Measurements from ENCODE around the gene TRIM75.
"Not testable (repeated sequence)": the region's sequence is repeated elsewhere in the genome, so short reads cannot be mapped to it uniquely, and the experiment has no call there.

TRIM75 gene

GRCh38 chr4:165053645-165054044 is at the start of gene TRIM75:
Gene TRIM75 (plus strand): TSS chr4:165053866. CDS start chr4:165059148, 5,282 bp downstream.
- no peak for DNase-seq (ENCODE audit: low read depth in 2 of 3, low spot score in 1 of 3)

- DNase-seq (ENCODE audit: low read depth in 2 of 3, low spot score in 1 of 3) = no peak
These were observed 48.2 kb upstream of the TRIM75 start for GRCh38 chr4:165005352-165005925.

- no peak for DNase-seq (ENCODE audit: low read depth in 2 of 3, low spot score in 1 of 3)
These were observed 47.2 kb upstream of the TRIM75 start for GRCh38 chr4:165006456-165006855.

- DNase-seq (ENCODE audit: low read depth in 2 of 3, low spot score in 1 of 3) = no peak
These were observed 46.8 kb upstream of the TRIM75 start for GRCh38 chr4:165006886-165007285.

- peak in 1 of 3 donors; percentile 12 for DNase-seq (ENCODE audit: low read depth in 2 of 3, low spot score in 1 of 3)
These were observed 44.0 kb upstream of the TRIM75 start for GRCh38 chr4:165009493-165010227.

GRCh38 chr4:165010487-165010886 is 43.2 kb upstream of the TRIM75 start:
- no peak for DNase-seq (ENCODE audit: low read depth in 2 of 3, low spot score in 1 of 3)

GRCh38 chr4:165010991-165011390 is 42.7 kb upstream of the TRIM75 start:
- no peak for DNase-seq (ENCODE audit: low read depth in 2 of 3, low spot score in 1 of 3)

- DNase-seq (ENCODE audit: low read depth in 2 of 3, low spot score in 1 of 3) = no peak
These were observed 42.3 kb upstream of the TRIM75 start for GRCh38 chr4:165011403-165011802.

GRCh38 chr4:165013691-165014090 is 40.0 kb upstream of the TRIM75 start:
- DNase-seq (ENCODE audit: low read depth in 2 of 3, low spot score in 1 of 3) = no peak

GRCh38 chr4:165016971-165017370 is 36.7 kb upstream of the TRIM75 start:
- DNase-seq (ENCODE audit: low read depth in 2 of 3, low spot score in 1 of 3) = no peak

- not testable (repeated sequence) for DNase-seq (ENCODE audit: low read depth in 2 of 3, low spot score in 1 of 3)
These were observed 33.7 kb upstream of the TRIM75 start for GRCh38 chr4:165019995-165020394.

GRCh38 chr4:165025782-165026181 is 27.9 kb upstream of the TRIM75 start:
- not testable (repeated sequence) for DNase-seq (ENCODE audit: low read depth in 2 of 3, low spot score in 1 of 3)

- DNase-seq (ENCODE audit: low read depth in 2 of 3, low spot score in 1 of 3) = no peak
These were observed 25.8 kb upstream of the TRIM75 start for GRCh38 chr4:165027762-165028402.

GRCh38 chr4:165031436-165032211 is 22.0 kb upstream of the TRIM75 start, which contains the start of gene TRIM60:
Gene TRIM60 (plus strand): TSS chr4:165031999. CDS start chr4:165040073, 8,074 bp downstream.
- no peak for DNase-seq (ENCODE audit: low read depth in 2 of 3, low spot score in 1 of 3)

GRCh38 chr4:165048170-165048569 is 5.5 kb upstream of the TRIM75 start:
- DNase-seq (ENCODE audit: low read depth in 2 of 3, low spot score in 1 of 3) = no peak

- DNase-seq (ENCODE audit: low read depth in 2 of 3, low spot score in 1 of 3) = no peak
These were observed 1.0 kb upstream of the TRIM75 start for GRCh38 chr4:165052627-165053026.

GRCh38 chr4:165055601-165056000 is 1.9 kb downstream of the TRIM75 start:
- DNase-seq (ENCODE audit: low read depth in 2 of 3, low spot score in 1 of 3) = no peak

- DNase-seq (ENCODE audit: low read depth in 2 of 3, low spot score in 1 of 3) = no peak
These were observed 5.0 kb downstream of the TRIM75 start for GRCh38 chr4:165058666-165059065.

GRCh38 chr4:165059386-165059785 is 5.7 kb downstream of the TRIM75 start:
- no peak for DNase-seq (ENCODE audit: low read depth in 2 of 3, low spot score in 1 of 3)

GRCh38 chr4:165060938-165061337 is 7.3 kb downstream of the TRIM75 start:
- DNase-seq (ENCODE audit: low read depth in 2 of 3, low spot score in 1 of 3) = no peak

- DNase-seq (ENCODE audit: low read depth in 2 of 3, low spot score in 1 of 3) = no peak
These were observed 16.9 kb downstream of the TRIM75 start for GRCh38 chr4:165070560-165070959.

Measured in stimulated activated CD4-positive, alpha-beta T cell treated with anti-CD3 and anti-CD28 coated beads, Interleukin-12 subunit alpha, Interleukin-12 subunit beta, amount 100 ng/mL, for 48 hours (primary cell).